Upper lobe of left lung (tissue), 6 donors: Measurements from ENCODE around the gene FKBP8. TPM values are rescaled to one million over a fixed set of nuclear protein-coding genes. Genes with fewer than 3 reads are reported as not detected.
A peak's percentile ranks its signal among the peaks of the same experiment; 100 is the strongest.

ENCODE experiments used
- ATAC-seq, 2 donors: fragments of 200-7000 bp; cut with Tn5 transposase; one replicate each; pipeline ENCODE4 v1.9.1; 2022; ENCODE audit warnings: mild to moderate bottlenecking in 2 of 2, moderate library complexity in 2 of 2; ENCODE audit not compliant: low FRiP score in 2 of 2
- DNase-seq, 2 donors: peaks; one replicate each; pipeline ENCODE4 v3.0.0-alpha.2; 2019 to 2020
- H3K27ac ChIP-seq, 4 donors: fragments of 200-600 bp; sonication (generic); one replicate each; pipeline ENCODE4 v1.5.1; 2016 to 2019
- H3K27me3 ChIP-seq, 4 donors: fragments of 200-600 bp; sonication (generic); one replicate each; pipeline ENCODE4 v1.5.1; 2017 to 2019
- H3K36me3 ChIP-seq, 4 donors: fragments of 200-600 bp; sonication (generic); one replicate each; pipeline ENCODE4 v1.5.1; 2016 to 2019
- H3K4me1 ChIP-seq, 4 donors: fragments of 200-600 bp; sonication (generic); one replicate each; pipeline ENCODE4 v1.5.1; 2018 to 2019
- H3K4me3 ChIP-seq, 4 donors: fragments of 200-600 bp; sonication (generic); one replicate each; pipeline ENCODE4 v1.5.1; 2017 to 2019; ENCODE audit warnings: mild to moderate bottlenecking in 2 of 4, moderate library complexity in 1 of 4
- H3K9me3 ChIP-seq, 4 donors: fragments of 200-600 bp; sonication (generic); one replicate each; pipeline ENCODE4 v1.5.1; 2018 to 2019
- CTCF ChIP-seq, 6 experiments: fragments of 450-650 bp in 4 of 6; fragments of 200-600 bp in 2 of 6; sonication (generic) in 2 of 6; IDR thresholded peaks; one replicate each; pipeline ENCODE4 v1.5.1; 2016 to 2019; ENCODE audit warnings: antibody characterized with exemption in 6 of 6
- EP300 ChIP-seq, 4 donors: sonication (generic); formaldehyde crosslinking; IDR thresholded peaks; one replicate each; pipeline ENCODE4 v1.5.1; 2017; ENCODE audit warnings: antibody characterized with exemption in 4 of 4, control low read depth in 2 of 4
- POLR2A ChIP-seq, 4 donors: fragments of 450-650 bp; IDR thresholded peaks; one replicate each; pipeline ENCODE4 v1.5.1; 2016 to 2017; ENCODE audit warnings: antibody characterized with exemption in 4 of 4, mild to moderate bottlenecking in 2 of 4
- POLR2AphosphoS5 ChIP-seq, 2 donors: sonication (generic); formaldehyde crosslinking; IDR thresholded peaks; one replicate each; pipeline ENCODE4 v1.5.1; 2017; ENCODE audit warnings: antibody characterized with exemption in 2 of 2
- WGBS, 2 donors: methylation state at CpG; one replicate each; pipeline ENCODE4 v1.1.5; 2017 to 2018; 5-methylcytosine and 5-hydroxymethylcytosine counted together
- total RNA-seq, 6 donors: library from RNA; depleted of rRNA in 4 of 6; stranded (reverse); fragments of >200 nt in 4 of 6; gene quantifications; one replicate each; pipeline versions ENCODE4 v1.1.0 to v1.2.1, GENCODE V29; 2016 to 2021
- donor health status: DM: no; HTN: no; CAD: no; lungs with moderate emphysema.
- donor health status: DM: no; HTN: yes; CAD: no; lungs with severe emphysema.

Gene FKBP8
- total RNA-seq, 6 donors from 2014 or later = 242 to 450 (median 284) TPM

GRCh38 chr19:18496167-18496979 is 47.0 kb downstream of the FKBP8 start:
- peak in 1 of 2 donors; percentile 86 for DNase-seq

GRCh38 chr19:18495204-18495911 is 48.0 kb downstream of the FKBP8 start:
- 83 to 91% methylated on average over 4 to 13 of the region's 14 CpGs for WGBS, 2 donors
- H3K4me1 ChIP-seq = peaks cover 71 to 88% (median 80%) of the 10 kb centered on the region in 4 donors
- H3K36me3 ChIP-seq = peaks cover 0 to 2% (median 0%) of the 10 kb centered on the region in 4 donors
- H3K4me3 ChIP-seq = no peak overlapping the region
- DNase-seq (no peak), ATAC-seq (no peak)
- H3K27ac ChIP-seq = peak overlapping the region; percentile 41 to 77 (median 72)
- TF ChIP-seq POLR2AphosphoS5 (IDR thresholded peaks at IDR 0.05) (no peak), POLR2A (IDR thresholded peaks at IDR 0.05) (no peak), CTCF (IDR thresholded peaks at IDR 0.05) (no peak), EP300 (IDR thresholded peaks at IDR 0.05) (no peak)
- no peaks in the 10 kb centered on the region for H3K27me3 ChIP-seq
- no peaks in the 10 kb centered on the region for H3K9me3 ChIP-seq

More at GRCh38 chr19:18496167-18496979, 47.0 kb downstream of the FKBP8 start:
- TF ChIP-seq CTCF (IDR thresholded peaks at IDR 0.05) (no peak), POLR2AphosphoS5 (IDR thresholded peaks at IDR 0.05) (peak; percentile 27 to 53), POLR2A (IDR thresholded peaks at IDR 0.05) (no peak), EP300 (IDR thresholded peaks at IDR 0.05) (no peak)
- H3K9me3 ChIP-seq = no peaks in the 10 kb centered on the region
- peak overlapping the region; percentile 41 to 77 (median 72) for H3K27ac ChIP-seq
- 50 to 55% methylated on average over 8 to 11 of the region's 11 CpGs for WGBS, 2 donors
- H3K4me1 ChIP-seq = peaks cover 82 to 94% (median 88%) of the 10 kb centered on the region in 4 donors
- peak; percentile 46 to 61 for ATAC-seq
- H3K27me3 ChIP-seq = no peaks in the 10 kb centered on the region
- H3K36me3 ChIP-seq = peaks cover 0 to 2% (median 0%) of the 10 kb centered on the region in 4 donors
- no peak overlapping the region for H3K4me3 ChIP-seq

- Histone ChIP-seq H3K27me3 (no peaks in the 10 kb centered on the region), H3K4me3 (no peak overlapping the region), H3K4me1 (peaks cover 64 to 88% (median 72%) of the 10 kb centered on the region in 4 donors), H3K27ac (peak overlapping the region; percentile 59 to 77 (median 70)), H3K36me3 (peaks cover 0 to 2% (median 0%) of the 10 kb centered on the region in 4 donors), H3K9me3 (no peaks in the 10 kb centered on the region)
- no peak for DNase-seq
- TF ChIP-seq CTCF (IDR thresholded peaks at IDR 0.05) (no peak), POLR2AphosphoS5 (IDR thresholded peaks at IDR 0.05) (no peak), POLR2A (IDR thresholded peaks at IDR 0.05) (no peak), EP300 (IDR thresholded peaks at IDR 0.05) (no peak)
- ATAC-seq = peak in 1 of 2 donors; percentile 30
- 52 to 62% methylated on average over 7 of the region's 7 CpGs for WGBS, 2 donors
Observed at GRCh38 chr19:18494267-18494607, 49.1 kb downstream of the FKBP8 start.

- ATAC-seq = no peak
Observed at GRCh38 chr19:18493440-18494266, 49.7 kb downstream of the FKBP8 start.

More at GRCh38 chr19:18493440-18494266, 49.7 kb downstream of the FKBP8 start:
- no peak overlapping the region for H3K4me3 ChIP-seq
- no peak for DNase-seq
- no peaks in the 10 kb centered on the region for H3K9me3 ChIP-seq
- H3K4me1 ChIP-seq = peaks cover 64 to 88% (median 72%) of the 10 kb centered on the region in 4 donors
- WGBS, 2 donors = 73 to 77% methylated on average over 13 of the region's 13 CpGs
- peak overlapping the region; percentile 59 to 77 (median 70) for H3K27ac ChIP-seq
- no peaks in the 10 kb centered on the region for H3K27me3 ChIP-seq
- TF ChIP-seq POLR2A (IDR thresholded peaks at IDR 0.05) = no peak
- TF ChIP-seq CTCF (IDR thresholded peaks at IDR 0.05) = no peak
- TF ChIP-seq POLR2AphosphoS5 (IDR thresholded peaks at IDR 0.05) = peak; percentile 62 to 84
- peak in 1 of 4 donors; percentile 85 for TF ChIP-seq EP300 (IDR thresholded peaks at IDR 0.05)
- H3K36me3 ChIP-seq = peaks cover 0 to 2% (median 0%) of the 10 kb centered on the region in 4 donors
